G401 (cell line): ENCODE results near the gene SRSF12. TPM values are rescaled to one million over a fixed set of nuclear protein-coding genes. Genes with fewer than 3 reads are reported as not detected.

Source experiments
- DNase-seq: peaks from one replicate; pipeline ENCODE4 v3.0.0-alpha.2; 2015; ENCODE audit warnings: low spot score
- in situ Hi-C: cut with HindIII; loops from 2 replicates; pipeline ENCODE4 v1.10.0; 2016; ENCODE audit warnings: low sequenced_read_pairs, mixed read lengths
- total RNA-seq: library from RNA; depleted of rRNA; stranded (reverse); fragments of >200 nt; shearing (Covaris generic); gene quantifications from 2 replicates; pipeline ENCODE4 v1.2.3, GENCODE V29; 2014; rRNA removed

Gene SRSF12
- total RNA-seq, 1 experiment from 2014 or later = 8.2 TPM

DNA sequence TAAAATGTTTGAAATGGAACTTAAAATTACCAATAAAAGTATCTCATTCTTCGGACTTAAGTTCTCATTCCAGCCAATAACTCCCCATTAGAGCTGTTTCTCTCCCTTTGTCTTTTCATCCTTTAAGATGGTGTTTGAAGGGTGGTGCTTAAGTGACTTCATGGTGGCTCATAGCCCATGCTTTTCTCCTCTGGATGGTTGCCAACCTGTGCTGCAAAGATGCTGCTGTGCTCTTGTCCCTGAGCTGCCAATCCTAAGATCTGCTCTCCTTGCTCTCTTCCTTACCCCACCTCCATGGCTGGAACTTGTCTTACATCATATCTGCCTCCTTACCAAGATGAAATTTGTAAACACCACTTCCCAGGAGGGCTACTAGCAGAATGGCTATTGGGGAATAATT, 68.9 kb downstream of the SRSF12 start:
- in situ Hi-C loops = no loop called here
- DNase-seq = no peak

DNA sequence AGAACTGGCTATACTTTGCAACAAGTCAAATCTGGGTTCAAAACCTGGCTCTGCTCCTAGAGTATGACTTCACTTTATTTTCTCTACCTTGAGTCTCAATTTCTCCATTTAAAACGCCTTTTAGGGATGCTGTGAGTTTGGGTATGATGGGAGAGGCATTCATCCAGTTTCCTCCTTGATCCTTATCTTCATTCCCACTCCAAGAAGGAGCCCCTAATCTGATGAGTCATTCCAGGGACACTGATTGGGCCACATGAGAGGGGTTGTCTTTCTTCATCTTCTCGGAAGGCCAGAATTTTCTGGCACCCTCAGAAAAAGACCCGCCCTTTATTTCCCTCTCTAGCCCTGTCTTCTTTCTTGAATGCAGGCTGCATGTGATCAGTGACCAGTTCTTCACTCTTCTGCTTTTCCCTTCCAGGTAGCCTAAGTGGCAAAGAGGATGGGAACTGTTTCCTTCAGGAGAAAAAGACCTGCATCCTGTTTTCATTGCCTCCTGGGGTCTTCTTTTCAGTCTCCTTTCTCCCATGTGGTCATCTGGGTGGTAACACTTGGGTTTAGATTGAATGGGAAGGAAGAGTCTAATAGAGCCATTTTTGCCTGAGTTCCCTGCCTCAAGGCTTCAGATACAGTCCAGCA, 69.5 kb downstream of the SRSF12 start:
- no peak for DNase-seq

DNA sequence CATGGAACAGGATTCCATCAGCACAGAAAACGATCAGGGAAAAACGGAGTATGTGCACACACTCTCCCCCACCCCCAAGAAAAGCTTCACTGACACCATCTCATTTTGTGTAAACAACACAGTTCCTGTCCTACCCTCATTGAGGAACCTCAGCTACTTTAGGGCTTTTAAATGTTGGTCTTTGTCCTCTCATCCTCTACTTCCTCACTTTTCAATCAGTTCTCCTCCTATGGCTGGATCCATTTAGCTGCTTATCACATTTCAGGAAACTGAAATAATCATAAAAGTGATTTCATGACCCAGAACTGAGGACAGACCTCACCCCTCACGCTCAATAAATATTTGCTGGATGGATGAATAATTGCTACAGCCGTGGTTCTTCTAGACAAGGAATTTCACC, 70.4 kb downstream of the SRSF12 start:
- in situ Hi-C loops = no loop called here
- DNase-seq = no peak

More for the DNA sequence above, 69.5 kb downstream of the SRSF12 start:
- in situ Hi-C loops = no loop called here

Other genes starting within 250 kb of the SRSF12 start
- 28.7 and 34.8 TPM in 2 replicates for gene RNGTT, start 154.5 kb downstream of the SRSF12 start, total RNA-seq
- 30.0 and 49.6 TPM in 2 replicates for gene PNRC1, start 37.3 kb downstream of the SRSF12 start, total RNA-seq
- gene PM20D2, start 28.0 kb upstream of the SRSF12 start, total RNA-seq = 22.4 and 42.2 TPM in 2 replicates
- gene GABRR1, start 99.3 kb upstream of the SRSF12 start, total RNA-seq = not detected in 2 replicates
- gene GABRR2, start 197.2 kb upstream of the SRSF12 start, total RNA-seq = not detected in 2 replicates
- gene UBE2J1, start 234.7 kb upstream of the SRSF12 start, total RNA-seq = 43.8 and 60.2 TPM in 2 replicates